Stimulated activated CD4-positive, alpha-beta T cell treated with anti-CD3 and anti-CD28 coated beads, Interleukin-2, amount 100 ng/mL, for 4 hours (primary cell): ENCODE measurements around the gene PHLDA3.

Experiments used
- DNase-seq: peaks from one replicate; pipeline ENCODE4 v3.0.0-alpha.2; 2020; ENCODE audit warnings: low read depth

The PHLDA3 gene

DNA sequence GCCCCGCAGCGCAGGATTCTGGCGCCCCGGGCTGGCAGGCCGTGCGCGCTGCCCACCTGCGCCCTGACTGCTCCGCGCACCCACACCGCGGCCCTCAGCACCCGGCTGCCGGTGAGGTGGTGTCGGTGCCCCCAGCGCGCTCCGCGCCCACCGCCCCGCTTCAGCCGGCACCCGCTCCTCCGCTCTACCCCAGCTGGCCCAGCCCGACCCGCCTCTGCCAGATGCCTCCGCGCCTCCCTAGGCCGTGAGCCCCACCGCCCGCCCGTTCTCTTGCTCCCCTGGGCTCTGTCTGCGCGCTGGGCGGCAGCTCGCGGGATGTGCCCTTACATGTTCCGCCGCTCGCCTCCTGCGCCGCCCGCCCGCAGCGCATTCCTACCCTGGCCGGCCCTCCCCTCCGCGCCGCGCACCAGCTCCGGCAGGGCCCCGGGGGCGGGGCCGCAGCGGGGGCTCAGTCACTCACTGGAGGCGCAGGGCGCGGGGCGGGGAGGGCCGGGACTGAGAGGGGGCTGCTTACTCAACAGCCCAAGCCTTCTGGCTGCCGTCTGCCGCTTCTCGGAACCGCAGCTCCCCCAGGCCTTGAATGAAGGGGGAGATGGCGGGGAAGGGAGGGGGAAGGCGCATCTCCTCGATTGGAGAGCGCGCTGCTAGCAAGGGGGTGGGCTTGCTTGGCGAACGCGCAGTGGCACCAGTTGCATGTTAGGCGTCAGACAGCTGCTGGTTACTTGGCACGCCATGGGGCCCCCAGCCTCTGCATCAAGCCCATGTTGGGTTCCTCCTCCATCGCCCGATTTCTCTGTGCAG, at the start of gene PHLDA3:
TSS of gene PHLDA3 (minus strand) at position 345 of the 801 bp plus-strand sequence. CDS start 402 bp downstream, outside the sequence.
- DNase-seq: peak; percentile 16

- DNase-seq: no peak
Measured at GRCh38 chr1:201518071-201518470, 49.1 kb upstream of the PHLDA3 start.

DNA sequence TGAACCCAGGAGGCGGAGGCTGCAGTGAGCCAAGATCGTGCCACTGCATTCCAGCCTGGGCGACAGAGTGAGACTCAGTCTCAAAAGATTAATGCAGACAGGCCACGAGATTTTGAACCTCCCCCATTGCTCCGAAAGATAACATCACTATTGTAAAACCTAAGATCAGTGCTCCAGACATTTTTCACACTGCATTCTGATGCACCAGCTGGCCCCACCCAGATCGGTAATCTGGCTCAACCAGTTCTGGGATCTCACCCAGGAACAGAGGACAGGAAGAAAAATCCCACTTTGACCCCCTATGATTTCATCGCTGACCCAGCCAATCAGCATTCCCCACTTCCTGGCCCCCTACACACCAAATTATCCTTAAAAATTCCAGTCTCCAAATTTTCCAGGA, 48.6 kb upstream of the PHLDA3 start:
- no peak for DNase-seq

DNA sequence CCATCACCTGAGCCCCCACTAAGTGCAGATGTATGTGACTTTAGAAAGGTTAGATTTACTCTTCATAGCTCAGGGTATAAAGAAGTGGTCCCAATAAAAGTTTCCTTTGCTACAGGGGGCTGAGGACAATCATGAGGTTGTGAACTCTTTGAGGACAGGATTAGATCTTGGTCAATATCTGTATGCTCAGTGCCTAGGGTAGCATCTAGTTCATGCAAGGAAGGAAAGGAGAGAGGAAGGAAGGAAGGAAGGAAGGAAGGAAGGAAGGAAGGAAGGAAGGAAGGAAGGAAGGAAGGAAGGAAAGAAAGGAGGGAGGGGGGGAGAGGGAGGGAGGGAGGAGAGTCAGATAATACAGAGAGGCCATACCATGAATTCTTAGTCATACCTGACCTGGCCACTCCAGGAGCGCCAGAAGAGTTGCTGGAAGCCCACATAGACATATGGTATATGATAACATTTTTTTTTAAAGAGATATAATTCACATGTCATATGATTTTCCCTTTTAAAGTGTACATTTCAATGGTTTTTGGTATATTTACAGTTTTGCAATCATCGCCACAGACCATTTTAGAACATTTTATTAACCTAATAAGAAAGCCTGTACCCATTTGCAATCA, 47.6 kb upstream of the PHLDA3 start:
- DNase-seq: no peak

DNA sequence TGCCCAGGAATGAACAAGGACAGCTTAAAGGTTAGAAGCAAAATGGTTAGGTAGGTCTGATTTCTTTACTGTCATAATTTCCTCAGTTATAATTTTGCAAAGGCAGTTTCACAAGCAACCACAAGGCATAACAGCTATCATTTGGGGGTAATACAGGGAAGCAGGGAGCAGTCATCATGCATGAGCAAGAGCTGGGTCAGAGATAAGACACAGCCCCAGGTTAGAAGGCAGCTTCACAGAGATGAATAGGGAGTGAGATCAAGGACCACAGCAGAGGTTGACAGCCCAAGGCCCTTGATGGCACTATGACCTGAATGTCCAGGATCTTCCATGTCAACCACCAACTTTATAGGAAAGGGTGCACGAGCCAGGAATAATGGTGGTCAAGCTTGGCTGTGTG, 46.9 kb upstream of the PHLDA3 start:
- no peak for DNase-seq

DNA sequence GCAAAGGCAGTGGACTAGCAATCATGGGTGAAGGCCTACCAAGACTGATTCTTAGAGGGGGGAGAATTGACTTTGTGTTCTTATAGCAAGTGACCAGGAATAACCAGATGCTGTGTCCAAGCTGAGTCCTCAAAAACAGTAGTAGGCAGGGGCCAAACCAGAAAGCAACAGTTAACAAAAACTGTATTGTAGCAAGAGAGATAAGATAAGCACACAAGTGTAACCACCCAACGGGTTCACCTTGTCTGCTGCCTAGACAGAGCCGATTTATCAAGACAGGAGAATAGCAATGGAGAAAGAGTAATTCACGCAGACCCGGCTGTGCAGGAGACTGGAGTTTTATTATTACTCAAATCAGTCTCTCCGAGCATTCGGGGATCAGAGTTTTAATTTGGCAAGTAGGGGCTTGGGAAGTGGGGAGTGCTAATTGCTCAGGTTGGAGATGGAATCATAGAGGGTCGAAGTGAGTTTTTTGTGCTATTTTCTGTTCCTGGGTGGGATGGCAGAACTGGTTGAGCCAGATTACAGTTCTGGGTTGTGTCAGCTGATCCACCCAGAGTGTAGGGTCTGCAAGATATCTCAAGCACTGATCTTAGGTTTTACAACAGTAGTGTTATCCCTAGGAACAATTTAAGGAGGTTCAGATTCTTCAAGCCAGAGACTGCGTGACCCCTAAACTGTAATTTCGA, 46.2 kb upstream of the PHLDA3 start:
- no peak for DNase-seq

DNA sequence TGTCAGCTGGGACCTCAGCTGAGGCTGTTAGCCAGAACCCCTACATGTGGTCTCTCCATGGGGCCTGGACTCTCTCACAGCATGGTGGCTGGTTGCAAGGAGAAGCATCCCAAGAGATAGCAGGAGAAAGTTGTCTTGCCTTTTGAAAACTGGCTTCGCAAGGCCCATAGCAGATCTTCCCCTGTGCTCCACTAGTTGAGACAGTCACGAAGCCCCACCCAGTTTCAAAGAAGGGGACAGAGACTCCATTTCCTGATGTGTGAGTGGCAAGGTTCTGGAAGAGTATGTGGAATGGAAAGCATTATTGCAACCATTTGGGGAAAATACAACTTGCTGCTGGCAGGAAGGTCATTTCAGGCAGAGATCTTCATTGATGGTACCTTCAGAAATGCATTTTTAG, 45.5 kb upstream of the PHLDA3 start:
- no peak for DNase-seq

DNA sequence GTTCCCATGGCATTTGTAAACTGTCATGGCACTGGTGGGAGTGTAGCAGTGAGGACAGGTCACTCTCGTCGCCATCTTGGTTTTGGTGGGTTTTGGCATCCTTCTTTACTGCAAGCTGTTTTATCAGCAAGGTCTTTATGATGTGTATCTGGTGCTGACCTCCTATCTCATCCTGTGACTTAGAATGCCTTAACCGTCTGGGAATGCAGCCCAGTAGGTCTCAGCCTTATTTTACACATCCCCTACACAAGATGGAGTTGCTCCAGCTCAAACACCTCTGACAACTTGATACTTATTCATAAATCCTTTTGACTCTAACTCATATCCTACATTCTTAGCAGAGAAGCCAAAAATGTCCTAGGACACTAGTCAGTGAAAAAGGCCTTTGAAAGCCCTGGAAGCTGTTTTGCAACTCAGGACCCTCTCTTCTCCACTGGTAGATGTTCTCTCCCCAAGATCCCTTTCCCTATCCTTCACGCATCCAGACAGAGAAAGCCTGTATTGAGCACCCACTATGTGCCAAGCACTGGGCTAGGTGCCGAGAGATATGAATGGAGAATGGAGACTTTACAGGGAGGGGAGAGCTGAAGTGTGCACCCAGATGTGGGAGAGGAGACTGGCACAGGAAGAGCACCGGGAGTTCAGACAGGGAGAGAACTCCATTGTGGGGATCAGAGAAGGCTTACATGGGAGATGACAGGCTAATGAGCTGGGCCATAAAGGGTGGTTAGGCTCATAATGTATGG, 44.7 kb upstream of the PHLDA3 start:
- DNase-seq: no peak

GRCh38 chr1:201511941-201512539, 43.1 kb upstream of the PHLDA3 start:
- no peak for DNase-seq

- DNase-seq: no peak
Measured at GRCh38 chr1:201511396-201511940, 42.5 kb upstream of the PHLDA3 start.

GRCh38 chr1:201510734-201511133, 41.7 kb upstream of the PHLDA3 start:
- no peak for DNase-seq

- no peak for DNase-seq
Measured at GRCh38 chr1:201509601-201510374, 40.8 kb upstream of the PHLDA3 start.

DNA sequence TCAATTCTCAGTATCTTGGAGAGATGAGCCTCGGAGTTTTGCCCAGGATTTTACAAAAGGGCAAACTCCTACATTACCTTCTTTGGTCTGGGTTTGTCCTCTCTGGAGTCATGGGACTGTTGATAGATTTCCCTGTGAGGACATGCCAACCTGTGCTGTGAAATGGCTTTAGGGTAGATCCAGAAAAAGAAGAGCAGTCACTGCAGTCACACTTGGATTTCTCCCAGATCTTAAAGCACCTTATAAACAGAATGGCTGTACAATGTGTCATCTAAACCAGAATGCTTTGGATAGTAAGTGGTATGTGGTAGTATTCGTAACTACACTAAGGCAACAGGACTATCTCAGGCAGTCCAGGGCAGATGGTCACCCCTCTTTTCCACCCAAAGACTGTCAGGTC, 39.8 kb upstream of the PHLDA3 start:
- no peak for DNase-seq

GRCh38 chr1:201507360-201507675, 38.3 kb upstream of the PHLDA3 start:
- no peak for DNase-seq

DNA sequence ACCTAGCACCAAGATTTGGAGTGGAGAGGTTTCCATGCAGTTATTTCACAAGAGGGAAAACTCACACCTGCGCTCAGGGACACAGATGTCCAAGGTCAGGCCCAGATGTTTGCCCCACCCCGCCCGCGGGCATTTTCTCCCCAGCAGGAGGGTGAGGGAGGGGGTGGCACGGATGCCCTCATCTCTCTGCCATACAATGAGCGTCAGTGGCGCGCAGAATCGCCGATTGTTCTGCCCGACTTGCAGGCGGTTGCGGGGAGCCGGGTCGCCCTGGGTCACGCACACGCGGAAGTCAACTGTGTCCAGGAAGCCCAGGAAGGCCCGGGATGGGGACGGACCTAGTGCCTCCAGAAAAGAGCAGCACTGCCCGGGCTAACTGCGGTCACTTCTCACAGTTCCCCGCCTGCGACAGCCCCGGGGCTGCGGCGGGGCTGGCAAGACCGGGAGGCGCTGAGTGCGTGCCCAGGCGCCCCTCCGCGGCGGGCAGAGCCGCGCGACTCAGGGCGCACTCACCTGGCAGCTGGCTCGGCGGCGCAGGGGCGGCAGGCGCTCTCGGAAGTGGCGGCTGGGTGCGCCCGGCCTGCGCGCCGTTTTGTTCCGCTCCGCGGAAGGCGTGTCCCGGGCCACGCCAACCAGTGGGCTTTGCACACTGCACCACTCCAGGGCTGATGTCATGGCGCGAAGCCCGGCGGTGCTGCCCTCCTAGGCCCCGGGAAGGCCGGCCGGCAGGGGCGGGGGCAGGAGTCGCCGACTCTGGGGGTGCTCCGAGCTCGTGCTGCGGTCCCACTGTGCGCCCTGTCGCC, 37.8 kb upstream of the PHLDA3 start, which contains the start of gene CSRP1:
TSS of gene CSRP1 (minus strand) at position 567 of the 803 bp plus-strand sequence. CDS start 10,820 bp downstream, outside the sequence.
- DNase-seq: peak; percentile 73

- DNase-seq: no peak
Measured at GRCh38 chr1:201506092-201506491, 37.1 kb upstream of the PHLDA3 start.

DNA sequence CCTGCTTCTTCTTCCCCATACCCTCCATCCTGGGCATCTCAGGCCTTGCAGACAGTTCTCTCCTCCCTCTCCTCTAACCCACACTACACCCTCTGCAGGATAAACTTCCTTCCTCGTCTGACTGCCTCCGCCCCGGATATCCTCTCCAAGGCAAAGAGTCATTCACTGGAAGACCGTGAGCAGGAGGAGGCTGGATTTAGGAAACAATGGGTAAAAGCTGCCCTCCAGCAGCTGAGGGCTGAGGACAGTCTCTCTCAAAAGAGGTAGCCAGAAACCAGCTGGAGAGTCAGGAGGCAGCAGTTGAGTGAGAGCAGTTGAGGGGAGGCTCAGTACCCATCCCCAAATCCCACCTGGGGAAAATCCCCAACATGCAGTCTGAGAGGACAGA, 36.5 kb upstream of the PHLDA3 start:
- no peak for DNase-seq

DNA sequence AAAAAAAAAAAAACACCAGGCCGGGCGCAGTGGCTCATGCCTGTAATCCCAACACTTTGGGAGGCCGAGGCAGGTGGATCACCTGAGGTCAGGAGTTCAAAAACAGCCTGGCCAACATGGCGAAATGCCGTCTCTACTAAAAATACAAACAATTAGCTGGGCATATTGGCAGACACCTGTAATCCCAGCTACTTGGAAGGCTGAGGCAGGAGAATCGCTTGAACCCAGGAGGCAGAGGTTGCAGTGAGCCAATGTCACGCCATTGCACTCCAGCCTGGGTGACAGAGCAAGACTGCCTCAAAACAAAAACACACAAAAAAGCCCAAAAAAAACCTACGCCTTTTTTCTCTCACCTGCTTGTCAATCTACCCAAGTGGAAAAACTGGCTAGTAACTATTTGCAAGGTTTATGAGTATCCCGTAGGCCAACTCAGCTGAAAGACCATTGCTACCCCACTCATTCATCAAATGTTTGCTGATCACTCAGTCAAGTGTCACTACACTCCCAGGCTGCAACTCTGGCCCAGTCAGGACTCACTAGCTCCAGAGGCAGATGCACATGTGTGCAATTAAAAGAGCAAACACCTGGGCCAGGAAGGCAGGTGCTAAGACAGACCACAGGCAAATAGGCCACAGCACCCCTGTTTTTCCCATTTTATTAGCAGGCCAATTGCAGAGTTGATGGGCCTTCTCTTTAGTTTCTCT, 36.0 kb upstream of the PHLDA3 start:
- no peak for DNase-seq

- DNase-seq: no peak
Measured at GRCh38 chr1:201504179-201504631, 35.2 kb upstream of the PHLDA3 start.
